GM12873 (cell line): ENCODE measurements around the gene FGF14.

Experiments
- TF ChIP-seq, protein P1 (sequence below): IDR thresholded peaks from 2 replicates; pipeline ENCODE4 v1.5.1; 2012; ENCODE audit warnings: low read depth, mild to moderate bottlenecking, moderate library complexity, low read length, control low read depth; ENCODE audit not compliant: insufficient read depth; ENCODE audit errors: missing control alignments

FGF14 gene

DNA sequence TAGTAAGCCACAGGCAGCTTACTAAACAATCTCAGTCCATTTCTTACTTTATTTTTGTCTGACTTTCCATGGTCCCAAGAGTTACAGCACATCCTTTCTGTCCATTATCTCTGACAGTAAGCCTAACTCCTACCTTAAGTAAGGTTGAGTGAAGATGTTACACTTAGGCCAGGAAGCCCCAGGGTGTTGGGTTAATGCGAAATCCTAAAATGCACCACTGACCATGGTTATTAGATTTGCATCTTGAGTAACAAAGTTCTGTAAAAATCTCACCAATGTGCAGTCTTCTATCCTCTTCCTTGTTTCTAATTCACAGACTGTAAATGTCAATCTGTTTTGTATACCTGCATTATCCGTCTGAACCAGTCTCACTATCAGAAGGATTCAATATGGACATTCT, 462.5 kb downstream of the FGF14 start:
- TF ChIP-seq, protein P1, sequence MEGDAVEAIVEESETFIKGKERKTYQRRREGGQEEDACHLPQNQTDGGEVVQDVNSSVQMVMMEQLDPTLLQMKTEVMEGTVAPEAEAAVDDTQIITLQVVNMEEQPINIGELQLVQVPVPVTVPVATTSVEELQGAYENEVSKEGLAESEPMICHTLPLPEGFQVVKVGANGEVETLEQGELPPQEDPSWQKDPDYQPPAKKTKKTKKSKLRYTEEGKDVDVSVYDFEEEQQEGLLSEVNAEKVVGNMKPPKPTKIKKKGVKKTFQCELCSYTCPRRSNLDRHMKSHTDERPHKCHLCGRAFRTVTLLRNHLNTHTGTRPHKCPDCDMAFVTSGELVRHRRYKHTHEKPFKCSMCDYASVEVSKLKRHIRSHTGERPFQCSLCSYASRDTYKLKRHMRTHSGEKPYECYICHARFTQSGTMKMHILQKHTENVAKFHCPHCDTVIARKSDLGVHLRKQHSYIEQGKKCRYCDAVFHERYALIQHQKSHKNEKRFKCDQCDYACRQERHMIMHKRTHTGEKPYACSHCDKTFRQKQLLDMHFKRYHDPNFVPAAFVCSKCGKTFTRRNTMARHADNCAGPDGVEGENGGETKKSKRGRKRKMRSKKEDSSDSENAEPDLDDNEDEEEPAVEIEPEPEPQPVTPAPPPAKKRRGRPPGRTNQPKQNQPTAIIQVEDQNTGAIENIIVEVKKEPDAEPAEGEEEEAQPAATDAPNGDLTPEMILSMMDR, result no peak

DNA sequence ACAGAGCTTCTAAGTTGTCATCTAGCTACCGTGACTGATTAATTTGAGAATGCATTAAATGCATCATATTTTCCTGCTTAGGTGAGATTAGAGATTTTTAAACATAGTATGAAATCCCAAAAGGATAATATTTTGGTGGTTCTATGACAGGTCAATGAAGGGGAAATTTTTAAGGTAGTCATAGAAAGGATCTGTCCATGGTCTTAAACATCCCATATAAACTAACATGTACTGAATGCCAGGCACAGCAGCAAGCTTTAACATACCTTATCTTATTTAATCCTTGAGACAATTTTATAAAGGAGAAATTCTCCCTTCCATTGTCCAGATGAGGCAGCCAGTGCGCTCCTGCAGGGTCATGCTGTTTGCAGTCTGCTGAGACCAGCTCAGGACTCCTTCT, 466.0 kb downstream of the FGF14 start:
- TF ChIP-seq, protein P1, result no peak

DNA sequence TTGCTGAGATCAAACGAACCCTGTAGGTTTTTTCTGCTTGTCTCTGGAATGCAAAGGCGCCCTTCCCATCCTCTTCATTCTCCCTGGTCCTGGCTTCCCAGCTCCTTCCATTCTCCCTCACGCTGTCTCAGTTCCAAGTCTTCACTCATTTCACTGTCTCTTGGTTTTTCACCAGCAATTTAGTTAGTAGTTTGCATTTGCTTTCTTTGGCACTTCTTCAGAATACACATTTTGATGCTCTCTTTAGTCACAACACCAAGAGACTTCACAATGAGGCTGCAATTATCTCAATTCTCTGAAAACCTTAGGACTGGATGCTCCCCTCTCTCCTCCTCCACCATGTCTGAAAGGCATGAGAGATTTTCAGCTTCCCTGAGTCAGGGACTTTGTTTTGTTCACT, 470.7 kb downstream of the FGF14 start:
- TF ChIP-seq, protein P1, result no peak

DNA sequence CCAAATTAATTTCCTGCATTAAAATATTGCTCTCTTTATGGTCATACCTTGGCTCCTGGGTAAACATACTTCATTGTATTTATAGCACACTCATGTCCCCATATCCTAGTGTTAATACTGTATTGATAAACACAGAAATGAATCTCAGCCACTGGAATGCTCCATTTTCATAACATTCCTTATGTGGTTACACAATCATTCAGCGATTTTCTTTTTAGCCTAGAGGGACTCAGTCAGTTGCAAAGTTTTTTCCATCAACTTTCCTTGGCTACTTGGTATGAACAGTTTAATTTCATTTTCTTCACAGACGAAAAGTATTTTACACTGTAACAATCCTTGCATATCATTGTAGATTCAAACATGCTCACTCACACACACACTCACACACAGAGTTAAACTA, 471.5 kb downstream of the FGF14 start:
- TF ChIP-seq, protein P1, result no peak

DNA sequence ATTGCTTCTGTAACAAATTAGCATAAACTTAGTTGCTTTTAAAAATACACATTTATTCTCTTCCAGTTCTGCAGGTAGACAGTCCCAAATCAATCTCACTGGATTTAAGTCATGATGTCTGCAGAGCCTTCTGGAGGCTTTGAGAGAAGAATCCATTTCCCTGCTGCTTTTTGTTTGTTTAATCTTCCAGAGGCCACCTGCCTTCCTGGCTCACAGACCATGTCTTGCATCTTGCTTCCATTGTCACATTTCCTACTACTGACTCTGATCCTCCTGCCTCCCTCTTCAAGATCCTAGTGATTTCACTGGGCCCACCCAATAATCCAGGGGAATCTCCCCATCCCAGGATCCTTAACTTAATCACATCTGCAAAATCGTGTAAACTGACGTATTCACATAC, 476.1 kb downstream of the FGF14 start:
- TF ChIP-seq, protein P1, result no peak

DNA sequence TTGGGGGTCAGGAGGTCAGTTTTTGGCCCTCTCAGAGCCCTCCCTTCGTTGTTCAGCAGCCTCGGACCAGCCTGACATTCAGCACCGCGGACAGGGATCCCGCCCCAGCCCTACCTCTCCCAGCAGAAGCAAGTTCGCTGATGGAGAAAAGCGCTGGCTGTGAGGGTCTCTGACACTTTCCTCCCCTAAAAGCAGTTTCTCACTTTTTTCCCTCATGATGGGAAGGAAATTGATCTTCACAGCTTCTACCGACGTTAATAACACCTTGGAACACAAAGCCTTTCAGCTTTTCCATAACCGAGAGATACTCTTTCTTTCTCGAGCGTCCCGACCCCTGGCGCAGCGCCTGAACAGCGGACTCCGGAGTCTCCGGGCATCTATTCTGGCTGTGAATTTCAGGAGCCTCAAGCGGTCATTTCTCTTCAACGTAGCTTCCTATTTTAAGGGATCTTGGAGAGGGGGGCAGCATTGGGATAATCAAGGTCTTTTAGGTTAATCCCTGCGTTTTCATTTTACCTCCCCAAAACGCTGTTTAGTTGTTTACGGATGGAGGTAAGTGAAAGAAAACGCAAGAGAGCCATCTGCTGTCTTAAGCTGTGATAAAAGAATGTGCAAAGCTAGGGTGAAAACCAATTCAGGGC, 482.2 kb downstream of the FGF14 start:
- TF ChIP-seq, protein P1, result no peak

DNA sequence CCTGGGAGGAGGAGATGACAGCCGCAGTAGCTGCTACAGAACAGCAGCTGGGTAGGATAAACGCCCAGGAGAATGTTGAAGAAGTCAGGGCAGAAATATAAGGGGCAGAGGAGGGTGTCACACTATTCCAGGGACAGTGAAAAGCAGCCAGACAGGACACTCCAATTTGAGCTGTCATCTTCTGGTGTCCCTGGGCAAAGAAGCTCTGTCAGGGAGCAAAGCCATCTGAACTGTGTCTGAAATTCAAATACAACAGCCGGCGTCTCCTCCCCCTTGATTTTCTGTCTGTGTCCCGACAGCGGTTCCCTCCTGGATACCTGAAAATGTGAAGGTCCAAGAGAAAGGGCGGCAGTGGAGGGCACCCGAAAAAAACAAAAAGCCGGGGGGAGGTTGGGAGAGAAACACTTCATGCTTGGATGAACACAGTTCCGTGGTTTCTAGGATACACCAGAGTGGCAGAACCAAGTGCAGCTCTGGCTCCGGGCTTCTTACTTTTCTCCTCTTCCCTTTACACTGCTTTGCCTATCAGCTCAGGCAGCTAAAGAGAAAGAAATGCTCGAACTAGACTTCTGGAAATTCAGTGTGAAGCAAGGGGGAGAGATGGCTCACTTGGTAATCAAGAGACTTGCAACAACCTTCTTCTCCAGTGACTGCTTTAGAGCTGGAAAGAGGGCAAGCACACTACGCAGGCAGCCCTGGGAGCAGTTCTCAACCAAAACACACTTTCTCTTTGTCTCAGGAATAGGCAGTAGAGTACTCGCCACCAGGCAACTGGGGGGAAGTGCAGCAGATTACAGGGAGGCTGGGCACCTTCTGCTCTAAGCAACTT, 483.8 kb downstream of the FGF14 start:
- TF ChIP-seq, protein P1, result no peak
